GM18870 (cell line): Measurements from ENCODE around the gene GRK5.
"Not testable (repeated sequence)": the region's sequence is repeated elsewhere in the genome, so short reads cannot be mapped to it uniquely, and the experiment has no call there.

Experiments
- ATAC-seq: cut with Tn5 transposase; IDR thresholded peaks from one replicate; pipeline ENCODE4 v1.9.1; 2021; ENCODE audit warnings: moderate library complexity; ENCODE audit not compliant: unreplicated experiment

GRK5 gene

GRCh38 chr10:119450606-119451299 is 243.4 kb downstream of the GRK5 start:
- ATAC-seq: no peak

GRCh38 chr10:119451300-119451896 is 244.0 kb downstream of the GRK5 start:
- no peak for ATAC-seq

- no peak for ATAC-seq
These were observed 245.0 kb downstream of the GRK5 start for GRCh38 chr10:119452396-119452795.

GRCh38 chr10:119453313-119453712 is 245.9 kb downstream of the GRK5 start:
- ATAC-seq: no peak

GRCh38 chr10:119454316-119454715 is 246.9 kb downstream of the GRK5 start:
- ATAC-seq: no peak

GRCh38 chr10:119454990-119455389 is 247.6 kb downstream of the GRK5 start:
- no peak for ATAC-seq

GRCh38 chr10:119455609-119456434 is 248.5 kb downstream of the GRK5 start:
- no peak for ATAC-seq

GRCh38 chr10:119456435-119456810 is 249.1 kb downstream of the GRK5 start:
- no peak for ATAC-seq

- no peak for ATAC-seq
These were observed 250.8 kb downstream of the GRK5 start for GRCh38 chr10:119457966-119458766.

- no peak for ATAC-seq
These were observed 252.4 kb downstream of the GRK5 start for GRCh38 chr10:119459681-119460340.

GRCh38 chr10:119460369-119461195 is 253.2 kb downstream of the GRK5 start:
- ATAC-seq: no peak

GRCh38 chr10:119461380-119461779 is 254.0 kb downstream of the GRK5 start:
- peak; percentile 63 for ATAC-seq

- no peak for ATAC-seq
These were observed 254.6 kb downstream of the GRK5 start for GRCh38 chr10:119461923-119462322.

GRCh38 chr10:119462773-119463172 is 255.4 kb downstream of the GRK5 start:
- no peak for ATAC-seq

- ATAC-seq: not testable (repeated sequence)
These were observed 255.8 kb downstream of the GRK5 start for GRCh38 chr10:119463195-119463594.

- ATAC-seq: no peak
These were observed 257.7 kb downstream of the GRK5 start for GRCh38 chr10:119465085-119465484.

- no peak for ATAC-seq
These were observed 258.7 kb downstream of the GRK5 start for GRCh38 chr10:119466076-119466475.

GRCh38 chr10:119466655-119467054 is 259.3 kb downstream of the GRK5 start:
- ATAC-seq: no peak

GRCh38 chr10:119468542-119469324 is 261.4 kb downstream of the GRK5 start:
- ATAC-seq: no peak
